ENCODE data around the gene RPL22. TPM values are rescaled to one million over a fixed set of nuclear protein-coding genes. Genes with fewer than 3 reads are reported as not detected.
"Not testable (repeated sequence)": the region's sequence is repeated elsewhere in the genome, so short reads cannot be mapped to it uniquely, and the experiment has no call there.

Gene RPL22
- total RNA-seq, 1 donor = 93.0 TPM

DNA sequence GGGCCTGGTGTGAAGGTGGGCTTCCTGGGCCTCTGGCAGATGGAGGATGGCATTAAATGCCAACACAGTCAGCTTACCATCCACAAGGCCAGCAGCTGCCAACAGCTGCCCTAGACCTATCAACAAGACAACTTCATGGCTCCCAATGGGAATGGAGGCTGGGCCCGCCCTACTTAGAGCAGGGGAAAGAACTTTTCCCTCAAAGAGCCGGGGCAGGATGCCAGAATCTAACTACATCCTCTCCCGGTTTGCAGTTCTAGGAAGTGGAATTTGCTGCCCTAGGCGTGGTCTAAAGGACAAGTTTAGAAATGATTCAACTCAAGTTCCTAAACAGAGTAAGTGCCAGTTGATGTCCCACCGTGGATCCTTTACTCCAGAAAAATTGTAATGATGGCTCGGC, 23.2 kb upstream of the RPL22 start:
- Histone ChIP-seq H3K4me2 (ENCODE audit: insufficient read depth, low read length) (no peak overlapping the region), H3K4me1 (ENCODE audit: insufficient read depth, low read length) (no peaks in the 10 kb centered on the region), H3K79me2 (ENCODE audit: insufficient read depth, low read length) (no peaks in the 10 kb centered on the region), H4K20me1 (ENCODE audit: insufficient read depth, low read length) (peaks cover 6% of the 10 kb centered on the region), H2AFZ (ENCODE audit: low read length) (no peak overlapping the region), H3K9me3 (ENCODE audit: low read depth, low read length) (no peaks in the 10 kb centered on the region), H3K36me3 (ENCODE audit: insufficient read depth, low read length) (peaks cover 39% of the 10 kb centered on the region), H3K27ac (ENCODE audit: low read depth, low read length) (no peak overlapping the region), H3K27me3 (ENCODE audit: insufficient read depth, low read length) (no peaks in the 10 kb centered on the region), H3K4me3 (ENCODE audit: insufficient read depth, low read length) (no peak overlapping the region)
- TF ChIP-seq, protein P1, sequence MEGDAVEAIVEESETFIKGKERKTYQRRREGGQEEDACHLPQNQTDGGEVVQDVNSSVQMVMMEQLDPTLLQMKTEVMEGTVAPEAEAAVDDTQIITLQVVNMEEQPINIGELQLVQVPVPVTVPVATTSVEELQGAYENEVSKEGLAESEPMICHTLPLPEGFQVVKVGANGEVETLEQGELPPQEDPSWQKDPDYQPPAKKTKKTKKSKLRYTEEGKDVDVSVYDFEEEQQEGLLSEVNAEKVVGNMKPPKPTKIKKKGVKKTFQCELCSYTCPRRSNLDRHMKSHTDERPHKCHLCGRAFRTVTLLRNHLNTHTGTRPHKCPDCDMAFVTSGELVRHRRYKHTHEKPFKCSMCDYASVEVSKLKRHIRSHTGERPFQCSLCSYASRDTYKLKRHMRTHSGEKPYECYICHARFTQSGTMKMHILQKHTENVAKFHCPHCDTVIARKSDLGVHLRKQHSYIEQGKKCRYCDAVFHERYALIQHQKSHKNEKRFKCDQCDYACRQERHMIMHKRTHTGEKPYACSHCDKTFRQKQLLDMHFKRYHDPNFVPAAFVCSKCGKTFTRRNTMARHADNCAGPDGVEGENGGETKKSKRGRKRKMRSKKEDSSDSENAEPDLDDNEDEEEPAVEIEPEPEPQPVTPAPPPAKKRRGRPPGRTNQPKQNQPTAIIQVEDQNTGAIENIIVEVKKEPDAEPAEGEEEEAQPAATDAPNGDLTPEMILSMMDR (IDR thresholded peaks at IDR 0.05; ENCODE audit: extremely low read depth, low read depth, low read length) = no peak
- DNase-seq (ENCODE audit: insufficient read length, low spot score, missing footprints) = peak; percentile 87

- Histone ChIP-seq H3K36me3 (ENCODE audit: insufficient read depth, low read length) (peaks cover 30% of the 10 kb centered on the region), H3K4me3 (ENCODE audit: insufficient read depth, low read length) (no peak overlapping the region), H3K4me1 (ENCODE audit: insufficient read depth, low read length) (no peaks in the 10 kb centered on the region), H3K27ac (ENCODE audit: low read depth, low read length) (no peak overlapping the region), H2AFZ (ENCODE audit: low read length) (no peak overlapping the region), H3K4me2 (ENCODE audit: insufficient read depth, low read length) (no peak overlapping the region), H3K9me3 (ENCODE audit: low read depth, low read length) (no peaks in the 10 kb centered on the region), H3K79me2 (ENCODE audit: insufficient read depth, low read length) (no peaks in the 10 kb centered on the region), H3K27me3 (ENCODE audit: insufficient read depth, low read length) (no peaks in the 10 kb centered on the region), H4K20me1 (ENCODE audit: insufficient read depth, low read length) (peaks cover 6% of the 10 kb centered on the region)
- TF ChIP-seq, protein P1 (IDR thresholded peaks at IDR 0.05; ENCODE audit: extremely low read depth, low read depth, low read length) = no peak
- peak; percentile 69 for DNase-seq (ENCODE audit: insufficient read length, low spot score, missing footprints)
Observed at GRCh38 chr1:6221210-6221784, 21.9 kb upstream of the RPL22 start.

GRCh38 chr1:6220236-6220635, 20.8 kb upstream of the RPL22 start:
- Histone ChIP-seq H3K9me3 (ENCODE audit: low read depth, low read length) (no peaks in the 10 kb centered on the region), H3K27me3 (ENCODE audit: insufficient read depth, low read length) (no peaks in the 10 kb centered on the region), H3K27ac (ENCODE audit: low read depth, low read length) (no peak overlapping the region), H3K79me2 (ENCODE audit: insufficient read depth, low read length) (no peaks in the 10 kb centered on the region), H3K4me2 (ENCODE audit: insufficient read depth, low read length) (no peak overlapping the region), H2AFZ (ENCODE audit: low read length) (no peak overlapping the region), H3K36me3 (ENCODE audit: insufficient read depth, low read length) (peaks cover 25% of the 10 kb centered on the region), H3K4me3 (ENCODE audit: insufficient read depth, low read length) (no peak overlapping the region), H4K20me1 (ENCODE audit: insufficient read depth, low read length) (peaks cover under 1% of the 10 kb centered on the region), H3K4me1 (ENCODE audit: insufficient read depth, low read length) (no peaks in the 10 kb centered on the region)
- TF ChIP-seq, protein P1 (IDR thresholded peaks at IDR 0.05; ENCODE audit: extremely low read depth, low read depth, low read length) = no peak
- DNase-seq (ENCODE audit: insufficient read length, low spot score, missing footprints) = peak; percentile 84

DNA sequence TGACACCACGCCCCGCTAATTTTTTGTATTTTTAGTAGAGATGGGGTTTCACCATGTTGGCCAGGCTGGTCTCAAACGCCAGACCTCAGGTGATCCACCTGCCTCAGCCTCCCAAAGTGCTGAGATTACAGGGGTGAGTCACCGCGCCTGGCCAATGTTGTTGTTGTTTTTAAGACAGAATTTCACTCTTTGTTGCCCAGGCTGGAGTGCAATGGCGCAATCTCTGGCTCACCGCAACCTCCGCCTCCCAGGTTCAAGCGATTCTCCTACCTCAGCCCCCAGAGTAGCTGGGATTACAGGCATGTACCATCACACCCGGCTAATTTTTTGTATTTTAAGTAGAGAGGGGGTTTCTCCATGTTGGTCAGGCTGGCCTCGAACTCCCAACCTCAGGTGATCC, 20.2 kb upstream of the RPL22 start:
- H3K4me1 ChIP-seq (ENCODE audit: insufficient read depth, low read length); H3K9me3 ChIP-seq (ENCODE audit: low read depth, low read length); H2AFZ ChIP-seq (ENCODE audit: low read length); H3K27ac ChIP-seq (ENCODE audit: low read depth, low read length); H3K4me3 ChIP-seq (ENCODE audit: insufficient read depth, low read length); H4K20me1 ChIP-seq (ENCODE audit: insufficient read depth, low read length); H3K79me2 ChIP-seq (ENCODE audit: insufficient read depth, low read length); H3K4me2 ChIP-seq (ENCODE audit: insufficient read depth, low read length); H3K27me3 ChIP-seq (ENCODE audit: insufficient read depth, low read length); DNase-seq (ENCODE audit: insufficient read length, low spot score, missing footprints): not testable (repeated sequence)
- peaks cover 20% of the 10 kb centered on the region for H3K36me3 ChIP-seq (ENCODE audit: insufficient read depth, low read length)
